SIG-M5 treated with dmso at 0.1 percent for 504 hours (cell line): ENCODE results near the gene GALK1.
A peak's percentile ranks its signal among the peaks of the same experiment; 100 is the strongest.
"Not testable (repeated sequence)": the region's sequence is repeated elsewhere in the genome, so short reads cannot be mapped to it uniquely, and the experiment has no call there.

Source experiments
- DNase-seq: peaks from one replicate; lab custom pipeline; 2025; ENCODE audit not compliant: unreplicated experiment; lab: John Stamatoyannopoulos, UW

The GALK1 gene

GRCh38 chr17:75767881-75768280, 2.9 kb upstream of the GALK1 start:
- no peak for DNase-seq

GRCh38 chr17:75765981-75766380, 989 bp upstream of the GALK1 start:
- DNase-seq: no peak

- no peak for DNase-seq
Observed at GRCh38 chr17:75764417-75764710, 628 bp downstream of the GALK1 start.

- no peak for DNase-seq
Observed at GRCh38 chr17:75763613-75764416, 1.2 kb downstream of the GALK1 start.

GRCh38 chr17:75763269-75763607, 1.8 kb downstream of the GALK1 start:
- no peak for DNase-seq

- DNase-seq: no peak
Observed at GRCh38 chr17:75762513-75763268, 2.3 kb downstream of the GALK1 start.

- DNase-seq: not testable (repeated sequence)
Observed at GRCh38 chr17:75759978-75760640, 4.9 kb downstream of the GALK1 start.

- DNase-seq: no peak
Observed at GRCh38 chr17:75759457-75759856, 5.5 kb downstream of the GALK1 start.

GRCh38 chr17:75758131-75758905, 6.7 kb downstream of the GALK1 start:
- DNase-seq: peak; percentile 17

- DNase-seq: no peak
Observed at GRCh38 chr17:75757086-75757681, 7.8 kb downstream of the GALK1 start.

GRCh38 chr17:75756451-75757085, 8.4 kb downstream of the GALK1 start:
- no peak for DNase-seq

GRCh38 chr17:75755990-75756389, 9.0 kb downstream of the GALK1 start:
- no peak for DNase-seq

GRCh38 chr17:75755205-75755901, 9.6 kb downstream of the GALK1 start:
- no peak for DNase-seq

GRCh38 chr17:75754378-75755204, 10.4 kb downstream of the GALK1 start:
- no peak for DNase-seq

- peak; percentile 72 for DNase-seq
Observed at GRCh38 chr17:75753514-75754377, 11.2 kb downstream of the GALK1 start.

GRCh38 chr17:75752802-75753513, 12.0 kb downstream of the GALK1 start:
- DNase-seq: no peak

- no peak for DNase-seq
Observed at GRCh38 chr17:75752405-75752709, 12.6 kb downstream of the GALK1 start.
